HG03095 (cell line): Measurements from ENCODE around the gene PSMA8.
"Not testable (repeated sequence)": the region's sequence is repeated elsewhere in the genome, so short reads cannot be mapped to it uniquely, and the experiment has no call there.

ENCODE experiments used
- ATAC-seq: cut with Tn5 transposase; IDR thresholded peaks from one replicate; pipeline ENCODE4 v1.9.1; 2021; ENCODE audit warnings: moderate library complexity; ENCODE audit not compliant: unreplicated experiment

The PSMA8 gene

GRCh38 chr18:26175481-26175880 is 41.8 kb downstream of the PSMA8 start:
- no peak for ATAC-seq

- no peak for ATAC-seq
Observed at GRCh38 chr18:26176134-26176533, 42.5 kb downstream of the PSMA8 start.

- peak; percentile 46 for ATAC-seq
Observed at GRCh38 chr18:26181343-26181826, 47.7 kb downstream of the PSMA8 start.

DNA sequence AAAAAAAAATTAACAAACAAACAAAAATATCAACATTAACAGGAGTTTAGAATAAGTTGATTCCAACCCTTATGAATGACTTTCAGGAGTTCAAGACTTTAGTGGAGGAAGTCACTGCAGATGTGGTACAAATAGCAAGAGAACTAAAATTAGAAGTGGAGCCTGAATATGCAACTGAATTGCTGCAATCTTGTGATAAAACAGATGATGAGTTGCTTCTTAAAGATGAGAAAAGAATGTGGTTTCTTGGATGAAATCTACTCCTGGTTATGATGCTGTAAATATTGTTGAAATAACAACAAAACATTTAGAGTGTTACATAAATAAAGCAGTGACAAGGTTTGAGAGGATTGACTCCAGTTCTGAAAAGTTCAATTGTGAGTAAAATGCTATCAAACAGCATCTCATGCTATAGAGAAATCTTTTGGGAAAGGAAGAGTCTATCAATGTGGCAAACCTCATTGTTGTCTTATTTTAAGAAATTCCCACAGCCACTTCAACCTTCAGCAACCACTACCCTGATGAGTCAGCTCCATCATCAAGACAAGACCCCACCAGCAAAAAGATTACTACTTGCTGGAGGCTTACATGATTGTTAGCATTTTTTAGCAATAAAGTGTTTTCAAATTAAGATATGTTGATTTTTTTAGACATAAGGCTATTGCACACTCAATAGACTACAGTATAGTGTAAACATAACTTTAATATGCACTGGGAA is 49.9 kb downstream of the PSMA8 start:
- no peak for ATAC-seq

- ATAC-seq: no peak
Observed at GRCh38 chr18:26185267-26185666, 51.6 kb downstream of the PSMA8 start.

DNA sequence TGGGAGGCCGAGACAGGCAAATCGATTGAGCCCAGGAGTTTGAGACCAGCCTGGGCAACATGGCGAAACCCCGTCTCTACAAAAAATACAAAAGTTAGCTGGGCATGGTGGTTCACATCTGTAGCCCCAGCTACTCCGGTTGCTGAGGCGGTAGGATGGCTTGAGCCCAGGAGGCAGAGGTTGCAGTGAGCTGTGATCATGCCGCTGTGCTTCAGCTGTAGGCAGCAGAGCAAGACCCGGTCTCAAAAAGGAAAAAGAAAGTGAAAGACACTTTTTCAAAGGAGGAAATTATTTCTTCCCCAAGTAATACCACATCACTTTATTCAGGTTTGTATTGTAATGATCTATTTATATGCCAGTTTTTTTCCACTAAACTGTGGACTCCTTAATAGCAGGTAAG is 56.8 kb downstream of the PSMA8 start:
- ATAC-seq: peak; percentile 87

GRCh38 chr18:26192233-26192632 is 58.6 kb downstream of the PSMA8 start:
- ATAC-seq: no peak

DNA sequence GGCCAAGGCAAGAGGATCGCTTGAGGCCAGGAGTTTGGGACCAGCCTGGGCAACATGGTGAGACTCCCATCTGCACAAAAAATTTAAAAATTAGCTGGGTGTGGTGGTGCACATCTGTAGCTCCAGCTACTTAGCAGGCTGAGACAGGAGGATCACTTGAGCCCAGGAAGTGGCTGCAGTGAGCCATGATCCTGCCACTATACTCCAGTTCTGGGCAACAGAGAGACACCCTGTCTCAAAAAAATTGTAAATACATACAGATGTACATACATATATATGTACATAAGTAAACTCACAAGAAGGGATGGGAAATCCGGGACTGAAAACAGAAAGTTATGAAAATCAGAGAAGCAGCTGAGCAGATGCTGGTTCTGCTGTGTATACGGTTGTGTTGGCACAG is 62.9 kb downstream of the PSMA8 start:
- no peak for ATAC-seq

- not testable (repeated sequence) for ATAC-seq
Observed at GRCh38 chr18:26202001-26202400, 68.3 kb downstream of the PSMA8 start.

GRCh38 chr18:26205318-26205717 is 71.6 kb downstream of the PSMA8 start:
- ATAC-seq: no peak

- ATAC-seq: no peak
Observed at GRCh38 chr18:26206488-26206887, 72.8 kb downstream of the PSMA8 start.

DNA sequence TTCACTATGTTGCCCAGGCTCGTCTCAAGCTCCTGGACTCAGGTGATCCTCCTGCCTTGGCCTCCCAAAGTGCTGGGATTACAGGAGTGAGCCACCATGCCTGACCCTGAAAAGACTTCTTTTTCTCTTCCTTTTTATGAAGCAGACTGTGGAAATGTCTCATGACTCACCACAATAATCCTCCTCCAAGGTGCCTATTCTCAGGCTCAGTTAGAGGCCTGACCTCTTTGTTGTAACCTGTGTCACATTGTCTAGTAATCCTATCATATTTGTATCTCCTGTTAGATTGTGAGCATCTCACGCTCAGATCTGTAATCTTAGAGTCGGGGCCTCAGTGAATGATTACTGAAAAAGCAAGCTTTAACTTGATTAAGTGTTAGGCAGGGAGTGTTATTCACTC is 74.3 kb downstream of the PSMA8 start:
- ATAC-seq: no peak

- ATAC-seq: no peak
Observed at GRCh38 chr18:26208977-26209376, 75.3 kb downstream of the PSMA8 start.

DNA sequence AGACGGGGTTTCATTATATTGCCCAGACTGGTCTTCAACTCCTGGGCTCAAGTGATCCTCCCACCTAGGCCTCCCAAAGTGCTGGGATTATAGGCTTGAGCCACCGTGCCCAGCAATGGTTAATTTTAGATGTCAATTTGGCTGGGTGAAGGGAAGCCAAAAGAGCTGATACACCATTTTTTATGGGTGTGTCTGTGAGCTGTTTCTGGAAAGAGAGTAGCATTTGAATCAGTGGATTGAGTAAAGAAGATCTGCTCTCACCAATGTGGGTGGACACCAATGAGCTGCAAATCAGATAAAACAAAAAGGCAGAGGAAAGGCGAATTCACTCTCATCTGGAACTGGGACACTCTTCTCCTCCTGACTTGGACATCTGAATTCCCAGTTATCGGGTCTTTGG is 76.5 kb downstream of the PSMA8 start:
- no peak for ATAC-seq

GRCh38 chr18:26215247-26215970 is 81.7 kb downstream of the PSMA8 start:
- peak; percentile 99 for ATAC-seq

DNA sequence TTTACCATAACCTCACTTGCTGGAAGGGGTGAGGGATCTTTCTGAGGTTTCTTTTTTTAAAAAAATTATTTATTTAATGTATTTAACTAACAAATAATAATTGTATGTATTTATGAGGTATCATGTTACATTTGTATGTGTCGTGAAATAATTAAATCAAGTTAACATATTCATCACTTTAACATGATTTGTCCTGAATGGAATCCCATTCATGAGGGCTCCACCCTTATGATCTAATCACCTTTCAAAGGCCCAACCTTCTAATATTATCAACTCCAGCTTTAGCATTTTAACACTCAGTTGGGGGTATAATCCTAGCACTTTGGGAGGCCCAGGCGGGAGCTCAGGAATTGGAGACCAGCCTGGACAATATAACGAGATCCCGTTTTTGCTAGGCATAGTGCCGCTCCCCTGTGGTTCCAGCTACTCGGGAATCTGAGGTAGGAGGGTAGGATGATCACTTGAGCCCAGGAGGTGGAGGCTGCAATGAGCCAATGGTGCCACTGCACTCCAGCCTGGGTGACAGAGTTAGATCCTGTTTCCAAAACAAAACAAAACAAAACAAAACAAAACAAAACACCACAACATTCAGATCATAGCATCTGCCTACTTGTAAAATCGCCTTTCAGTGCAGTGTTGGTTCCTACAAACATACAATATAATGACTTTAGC is 91.5 kb downstream of the PSMA8 start:
- no peak for ATAC-seq

DNA sequence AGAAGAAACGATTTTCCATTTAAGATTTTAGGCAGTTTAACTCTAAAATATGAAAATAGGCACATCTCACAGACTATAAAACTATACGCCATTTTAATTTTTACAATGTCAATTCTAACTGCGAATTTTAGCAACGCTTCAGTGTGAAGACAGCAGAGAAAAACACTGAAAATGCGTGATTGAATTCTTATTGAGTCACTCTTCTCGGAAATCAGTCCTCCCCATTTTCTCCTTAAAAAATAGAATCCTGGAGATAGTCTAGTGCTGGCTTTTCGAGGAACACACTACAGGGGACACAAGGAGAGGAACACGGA is 92.2 kb downstream of the PSMA8 start:
- ATAC-seq: no peak

GRCh38 chr18:26226229-26227050 is 92.8 kb downstream of the PSMA8 start, which contains the start of gene TAF4B:
TAF4B (plus strand) TSS chr18:26226445; CDS start chr18:26226934, 489 bp downstream.
- ATAC-seq: peak; percentile 87

- ATAC-seq: no peak
Observed at GRCh38 chr18:26227051-26227670, 93.5 kb downstream of the PSMA8 start.

DNA sequence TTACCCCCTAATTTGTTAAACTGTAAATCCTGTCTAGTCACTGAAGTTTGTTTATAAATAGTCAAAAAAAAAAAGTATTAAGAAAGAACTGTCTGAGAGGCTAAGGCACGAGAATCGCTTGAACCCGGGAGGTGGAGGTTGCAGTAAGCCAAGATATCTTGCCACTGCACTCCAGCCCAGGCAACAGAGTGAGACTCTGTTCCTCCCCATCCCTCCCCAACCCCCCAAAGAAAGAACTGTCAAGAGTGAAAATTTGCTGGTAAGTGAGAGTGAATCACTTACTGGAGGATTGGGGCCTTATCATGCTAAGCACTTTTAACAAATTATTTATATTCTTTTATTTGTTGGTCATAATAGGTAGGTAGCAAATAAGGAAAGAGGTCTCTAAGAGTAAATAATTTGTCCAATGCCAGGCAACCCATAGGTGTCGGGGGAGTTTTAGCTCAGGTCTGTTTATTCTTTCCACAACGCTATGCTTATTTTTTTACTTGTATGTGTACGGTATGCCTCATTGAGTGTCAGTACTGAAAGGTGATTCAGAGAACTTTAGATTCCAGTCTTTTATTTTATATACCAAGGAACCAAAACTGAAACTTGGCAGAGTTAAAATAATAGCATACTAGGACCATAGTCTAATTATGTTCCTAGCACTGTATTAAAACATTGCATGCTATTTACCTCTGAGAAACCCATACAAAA is 95.0 kb downstream of the PSMA8 start:
- ATAC-seq: no peak
